GM19238 (cell line): ENCODE results near the gene DNAJB2.

Experiments used
- DNase-seq: peaks from one replicate; pipeline ENCODE4 v3.0.0; 2011; ENCODE audit warnings: low spot score; ENCODE audit not compliant: insufficient read length

DNAJB2 gene

GRCh38 chr2:219279151-219279915, at the start of gene DNAJB2:
Gene DNAJB2, plus strand, starts transcription at chr2:219279366. Its CDS starts 468 bp downstream, at chr2:219279834.
- DNase-seq: peak; percentile 99

- DNase-seq: no peak
Observed at GRCh38 chr2:219230059-219230540, 49.1 kb upstream of the DNAJB2 start.

GRCh38 chr2:219234331-219234730, 44.8 kb upstream of the DNAJB2 start:
- DNase-seq: no peak

- no peak for DNase-seq
Observed at GRCh38 chr2:219243291-219243761, 35.8 kb upstream of the DNAJB2 start.

GRCh38 chr2:219244789-219245147, 34.4 kb upstream of the DNAJB2 start:
- no peak for DNase-seq

- peak; percentile 96 for DNase-seq
Observed at GRCh38 chr2:219245148-219245898, 33.8 kb upstream of the DNAJB2 start, which contains the start of the genes GLB1L and STK16. Gene GLB1L, minus strand, starts transcription at chr2:219245444. Its CDS starts 1,871 bp downstream, at chr2:219243573. Gene STK16, plus strand, starts transcription at chr2:219245479. Its CDS starts 521 bp downstream, at chr2:219246000.

- DNase-seq: no peak
Observed at GRCh38 chr2:219245899-219246230, 33.3 kb upstream of the DNAJB2 start.

GRCh38 chr2:219246559-219246958, 32.6 kb upstream of the DNAJB2 start:
- DNase-seq: no peak

GRCh38 chr2:219247678-219248642, 31.2 kb upstream of the DNAJB2 start:
- no peak for DNase-seq

GRCh38 chr2:219248845-219249202, 30.3 kb upstream of the DNAJB2 start:
- DNase-seq: no peak

- peak; percentile 63 for DNase-seq
Observed at GRCh38 chr2:219249203-219249980, 29.8 kb upstream of the DNAJB2 start.

- DNase-seq: no peak
Observed at GRCh38 chr2:219250049-219250781, 29.0 kb upstream of the DNAJB2 start.

GRCh38 chr2:219251656-219252055, 27.5 kb upstream of the DNAJB2 start:
- DNase-seq: no peak

GRCh38 chr2:219252084-219252483, 27.1 kb upstream of the DNAJB2 start:
- DNase-seq: no peak

- DNase-seq: no peak
Observed at GRCh38 chr2:219252570-219252899, 26.6 kb upstream of the DNAJB2 start.

GRCh38 chr2:219252900-219253752, 26.0 kb upstream of the DNAJB2 start, which contains the start of gene TUBA4B:
Gene TUBA4B, plus strand, starts transcription at chr2:219253243. Its CDS starts 165 bp downstream, at chr2:219253408.
- peak; percentile 57 for DNase-seq

- peak; percentile 96 for DNase-seq
Observed at GRCh38 chr2:219253753-219254589, 25.2 kb upstream of the DNAJB2 start, which contains the start of gene TUBA4A. Gene TUBA4A, minus strand, starts transcription at chr2:219253918. Its CDS starts 60 bp downstream, at chr2:219253858.
